OCI-LY3 (cell line): Measurements from ENCODE around the gene PPP6R3.
"Not testable (repeated sequence)": the region's sequence is repeated elsewhere in the genome, so short reads cannot be mapped to it uniquely, and the experiment has no call there.

Source experiments
- H2AFZ ChIP-seq: fragments of 200-600, 300-600 bp; shearing (Covaris generic); 2 replicates; pipeline ENCODE4 v1.6.0; 2014; ENCODE audit warnings: antibody characterized with exemption, low read depth, low read length
- H3K27ac ChIP-seq: fragments of 200-600, 300-600 bp; sonication (generic); 2 replicates; pipeline ENCODE4 v1.5.1; 2014; ENCODE audit warnings: mild to moderate bottlenecking, low read length, moderate library complexity, mixed read lengths
- H3K27me3 ChIP-seq: fragments of 200-600, 300-600 bp; sonication (generic); 2 replicates; pipeline ENCODE4 v1.6.1; 2014; ENCODE audit warnings: low read depth, low read length, mixed read lengths
- H3K36me3 ChIP-seq: fragments of 200-600, 300-600 bp; sonication (generic); replicated peaks from 2 replicates; pipeline ENCODE3; 2014; ENCODE audit warnings: low read depth, low read length, mixed read lengths
- H3K4me1 ChIP-seq: fragments of 300-600, 200-600 bp; sonication (generic); 2 replicates; pipeline ENCODE4 v1.6.1; 2014; ENCODE audit warnings: low read length, mixed read lengths
- H3K4me2 ChIP-seq: fragments of 200-600, 300-600 bp; sonication (generic); 2 replicates; pipeline ENCODE4 v1.6.1; 2014; ENCODE audit warnings: low read length, mixed read lengths
- H3K4me3 ChIP-seq: fragments of 300-600, 200-600 bp; sonication (generic); 2 replicates; pipeline ENCODE4 v1.5.1; 2014; ENCODE audit warnings: antibody characterized with exemption, mild to moderate bottlenecking, low read length, moderate library complexity
- H3K79me2 ChIP-seq: fragments of 300-600, 200-600 bp; shearing (Covaris generic); 2 replicates; pipeline ENCODE4 v1.6.1; 2014; ENCODE audit warnings: mild to moderate bottlenecking, low read length, mixed read lengths
- H3K9ac ChIP-seq: fragments of 300-600, 200-600 bp; shearing (Covaris generic); 2 replicates; pipeline ENCODE4 v1.6.0; 2014; ENCODE audit warnings: mild to moderate bottlenecking, low read length, moderate library complexity
- H3K9me3 ChIP-seq: fragments of 200-600, 300-600 bp; shearing (Covaris generic); 2 replicates; pipeline ENCODE4 v1.6.1; 2014; ENCODE audit warnings: low read length, mixed read lengths; ENCODE audit not compliant: insufficient read depth
- H4K20me1 ChIP-seq: fragments of 200-600, 300-600 bp; sonication (generic); 2 replicates; pipeline ENCODE4 v1.6.1; 2016; ENCODE audit warnings: low read length, mixed read lengths; ENCODE audit not compliant: insufficient read depth
- EZH2phosphoT487 ChIP-seq: fragments of 200-600 bp; shearing (Covaris generic); IDR thresholded peaks from 2 replicates; pipeline ENCODE4 v1.6.1; 2018; ENCODE audit warnings: antibody characterized with exemption, mixed run types, low read depth
- TF ChIP-seq, protein P1 (sequence below): fragments of 200-600, 300-600 bp; sonication (generic); IDR thresholded peaks from 2 replicates; pipeline ENCODE4 v1.5.1; 2014; ENCODE audit warnings: antibody characterized with exemption, low read length, low read depth

Gene PPP6R3

DNA sequence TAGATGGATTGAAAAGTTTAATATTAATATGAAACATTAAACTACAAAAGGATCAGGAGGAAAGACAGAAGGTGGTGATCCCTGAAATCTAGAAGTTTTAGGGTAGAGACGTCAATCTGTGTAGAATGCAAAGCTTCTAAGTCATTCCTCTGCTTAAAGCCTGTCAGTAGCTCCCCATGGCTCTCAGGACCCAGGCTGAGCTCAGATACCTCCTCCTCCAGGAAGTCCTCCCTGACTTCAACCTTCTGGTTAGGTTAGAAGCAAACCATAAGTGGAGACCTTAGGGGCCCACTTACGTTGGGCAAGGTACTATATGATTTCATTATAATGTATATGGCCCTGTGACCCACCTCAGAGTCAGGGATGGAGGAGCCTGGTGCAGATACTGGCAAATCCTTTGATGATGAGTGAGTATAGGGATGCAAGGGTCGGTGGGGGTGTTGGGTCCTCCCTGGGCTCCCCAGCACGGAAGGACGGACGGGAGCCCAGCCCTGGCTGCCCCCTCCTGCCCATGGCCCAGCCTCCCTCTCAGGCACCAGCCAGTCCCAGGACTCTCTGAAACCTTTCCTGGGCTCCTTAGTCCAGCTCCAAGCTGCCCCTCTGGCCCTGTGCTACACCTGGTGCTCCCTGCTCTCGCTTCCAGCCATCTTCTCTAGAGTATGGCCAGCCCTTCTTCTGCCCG lies 3.2 kb upstream of the PPP6R3 start:
- Histone ChIP-seq H4K20me1 (peaks cover 13% of the 10 kb centered on the region), H3K4me2 (0 out of 2 replicates have a peak overlapping the region, but pooled peaks have one; percentile 36), H3K36me3 (peaks cover under 1% of the 10 kb centered on the region), H3K79me2 (peaks cover 18% of the 10 kb centered on the region), H3K9me3 (no peaks in the 10 kb centered on the region), H3K9ac (no peak overlapping the region), H3K4me1 (peaks cover 16% of the 10 kb centered on the region), H3K27me3 (peaks cover 10% of the 10 kb centered on the region), H3K4me3 (no peak overlapping the region), H2AFZ (no peak overlapping the region), H3K27ac (no peak overlapping the region)
- TF ChIP-seq, protein P1, sequence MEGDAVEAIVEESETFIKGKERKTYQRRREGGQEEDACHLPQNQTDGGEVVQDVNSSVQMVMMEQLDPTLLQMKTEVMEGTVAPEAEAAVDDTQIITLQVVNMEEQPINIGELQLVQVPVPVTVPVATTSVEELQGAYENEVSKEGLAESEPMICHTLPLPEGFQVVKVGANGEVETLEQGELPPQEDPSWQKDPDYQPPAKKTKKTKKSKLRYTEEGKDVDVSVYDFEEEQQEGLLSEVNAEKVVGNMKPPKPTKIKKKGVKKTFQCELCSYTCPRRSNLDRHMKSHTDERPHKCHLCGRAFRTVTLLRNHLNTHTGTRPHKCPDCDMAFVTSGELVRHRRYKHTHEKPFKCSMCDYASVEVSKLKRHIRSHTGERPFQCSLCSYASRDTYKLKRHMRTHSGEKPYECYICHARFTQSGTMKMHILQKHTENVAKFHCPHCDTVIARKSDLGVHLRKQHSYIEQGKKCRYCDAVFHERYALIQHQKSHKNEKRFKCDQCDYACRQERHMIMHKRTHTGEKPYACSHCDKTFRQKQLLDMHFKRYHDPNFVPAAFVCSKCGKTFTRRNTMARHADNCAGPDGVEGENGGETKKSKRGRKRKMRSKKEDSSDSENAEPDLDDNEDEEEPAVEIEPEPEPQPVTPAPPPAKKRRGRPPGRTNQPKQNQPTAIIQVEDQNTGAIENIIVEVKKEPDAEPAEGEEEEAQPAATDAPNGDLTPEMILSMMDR = no peak
- TF ChIP-seq EZH2phosphoT487 = no peak

DNA sequence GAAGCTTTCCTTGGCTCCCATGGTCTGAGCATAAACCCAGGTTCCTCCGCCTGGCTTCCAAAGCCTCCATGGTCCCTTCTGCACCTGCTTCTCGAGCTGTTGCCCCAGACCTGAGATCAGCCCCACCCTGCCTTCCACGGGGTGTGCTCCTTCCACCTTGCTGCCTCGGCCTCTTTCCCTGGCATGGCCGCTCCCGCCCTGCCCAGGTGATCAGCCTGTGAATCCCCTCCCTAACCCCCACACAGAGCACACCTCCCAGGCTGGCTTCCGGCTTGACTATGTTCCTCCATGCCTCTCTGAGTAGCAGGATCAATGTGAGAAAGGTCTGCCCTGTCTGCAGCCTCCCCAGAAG lies 2.7 kb upstream of the PPP6R3 start:
- Histone ChIP-seq H3K27me3 (peaks cover 10% of the 10 kb centered on the region), H3K4me1 (peaks cover 21% of the 10 kb centered on the region), H3K36me3 (peaks cover 5% of the 10 kb centered on the region), H3K9ac (no peak overlapping the region), H3K9me3 (no peaks in the 10 kb centered on the region), H2AFZ (no peak overlapping the region), H3K79me2 (peaks cover 23% of the 10 kb centered on the region), H3K4me2 (peak overlapping the region; percentile 36), H4K20me1 (peaks cover 18% of the 10 kb centered on the region), H3K27ac (no peak overlapping the region), H3K4me3 (peak overlapping the region; percentile 10; the same call in 1 of the 2 replicates)
- TF ChIP-seq, protein P1 = no peak
- TF ChIP-seq EZH2phosphoT487 = no peak

DNA sequence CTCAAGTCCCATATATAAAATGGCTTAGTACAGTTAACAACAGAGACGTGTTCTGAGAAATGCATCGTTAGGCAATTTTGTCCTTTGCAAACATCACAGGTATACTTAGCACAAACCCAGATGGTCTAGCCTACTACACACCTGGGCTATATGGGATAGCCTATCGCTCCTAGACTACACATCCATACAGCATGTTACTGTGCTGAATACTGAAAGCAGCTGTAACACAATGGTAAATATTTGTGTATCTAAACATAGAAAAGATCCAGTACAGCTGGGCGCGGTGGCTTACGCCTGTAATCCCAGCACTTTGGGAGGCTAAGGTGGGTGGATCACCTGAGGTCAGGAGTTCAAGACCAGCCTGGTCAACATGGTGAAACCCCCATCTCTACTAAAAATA lies 2.2 kb upstream of the PPP6R3 start:
- peaks cover 23% of the 10 kb centered on the region for H4K20me1 ChIP-seq
- peak overlapping the region; percentile 36 for H3K4me2 ChIP-seq
- not testable (repeated sequence) for H3K27ac ChIP-seq, H2AFZ ChIP-seq, H3K27me3 ChIP-seq, H3K9ac ChIP-seq, H3K9me3 ChIP-seq, H3K36me3 ChIP-seq
- H3K4me3 ChIP-seq = peak overlapping the region; percentile 10; the same call in 1 of the 2 replicates
- peaks cover 22% of the 10 kb centered on the region for H3K4me1 ChIP-seq
- peaks cover 28% of the 10 kb centered on the region for H3K79me2 ChIP-seq

DNA sequence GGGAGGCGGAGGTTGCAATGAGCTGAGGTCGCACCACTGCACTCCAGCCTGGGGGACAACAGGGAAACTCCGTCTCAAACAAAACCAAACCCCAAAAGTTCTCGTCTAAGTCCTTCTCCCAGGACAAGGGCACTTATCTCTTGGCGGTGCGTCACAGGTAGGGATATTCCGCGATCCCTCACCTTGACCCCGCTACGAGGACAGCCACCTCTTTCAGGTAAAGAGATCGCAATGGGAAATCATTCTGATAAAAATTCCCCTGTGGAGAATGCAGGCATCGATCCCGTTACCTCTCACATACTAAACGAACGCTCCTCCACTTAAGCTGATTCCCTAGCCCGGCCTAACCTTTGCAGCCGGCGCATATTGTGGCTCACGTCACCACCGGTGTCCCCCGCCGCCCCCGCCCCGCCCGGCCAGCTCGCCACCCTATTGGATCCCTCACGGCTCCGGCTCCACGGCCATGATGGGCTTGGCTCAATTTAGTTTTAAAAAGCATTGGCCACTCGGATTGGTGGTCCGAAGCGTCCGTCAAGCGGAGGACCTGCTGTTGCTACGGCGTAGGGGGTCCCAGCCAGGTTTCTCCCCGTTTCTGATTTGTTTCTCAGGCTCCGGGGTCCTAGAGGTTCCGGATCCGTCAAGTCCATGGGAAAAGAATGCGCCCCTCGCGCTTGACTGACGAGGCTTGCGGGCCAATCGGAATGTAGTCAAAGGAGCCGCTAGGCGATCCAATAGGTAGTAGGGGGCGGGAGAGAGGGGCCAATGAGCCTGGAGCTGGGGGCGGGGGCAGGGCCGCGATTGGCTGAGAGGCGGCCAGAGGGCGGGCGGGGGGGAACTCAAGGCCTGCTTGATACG lies 439 bp upstream of the PPP6R3 start:
- Histone ChIP-seq H3K79me2 (peaks cover 46% of the 10 kb centered on the region), H3K9ac (peak overlapping the region; percentile 87), H3K27me3 (peaks cover 9% of the 10 kb centered on the region), H3K4me1 (peaks cover 22% of the 10 kb centered on the region), H4K20me1 (peaks cover 41% of the 10 kb centered on the region), H3K9me3 (no peaks in the 10 kb centered on the region), H2AFZ (peak overlapping the region; percentile 96), H3K4me2 (peak overlapping the region; percentile 62), H3K4me3 (peak overlapping the region; percentile 98), H3K27ac (peak overlapping the region; percentile 63), H3K36me3 (peaks cover 5% of the 10 kb centered on the region)
- TF ChIP-seq, protein P1 = no peak
- no peak for TF ChIP-seq EZH2phosphoT487
